Daoy (cell line): Measurements from ENCODE around the gene SCUBE3. TPM values are rescaled to one million over a fixed set of nuclear protein-coding genes. Genes with fewer than 3 reads are reported as not detected.

ENCODE experiments used
- DNase-seq: peaks from one replicate; pipeline ENCODE4 v3.0.0-alpha.2; 2015; ENCODE audit warnings: low read depth
- total RNA-seq: library from RNA; depleted of rRNA; stranded (reverse); fragments of >200 nt; shearing (Covaris generic); gene quantifications from 2 replicates; pipeline ENCODE4 v1.2.3, GENCODE V29; 2014

The SCUBE3 gene
- total RNA-seq, 1 experiment from 2014 or later, result 2.0 TPM

DNA sequence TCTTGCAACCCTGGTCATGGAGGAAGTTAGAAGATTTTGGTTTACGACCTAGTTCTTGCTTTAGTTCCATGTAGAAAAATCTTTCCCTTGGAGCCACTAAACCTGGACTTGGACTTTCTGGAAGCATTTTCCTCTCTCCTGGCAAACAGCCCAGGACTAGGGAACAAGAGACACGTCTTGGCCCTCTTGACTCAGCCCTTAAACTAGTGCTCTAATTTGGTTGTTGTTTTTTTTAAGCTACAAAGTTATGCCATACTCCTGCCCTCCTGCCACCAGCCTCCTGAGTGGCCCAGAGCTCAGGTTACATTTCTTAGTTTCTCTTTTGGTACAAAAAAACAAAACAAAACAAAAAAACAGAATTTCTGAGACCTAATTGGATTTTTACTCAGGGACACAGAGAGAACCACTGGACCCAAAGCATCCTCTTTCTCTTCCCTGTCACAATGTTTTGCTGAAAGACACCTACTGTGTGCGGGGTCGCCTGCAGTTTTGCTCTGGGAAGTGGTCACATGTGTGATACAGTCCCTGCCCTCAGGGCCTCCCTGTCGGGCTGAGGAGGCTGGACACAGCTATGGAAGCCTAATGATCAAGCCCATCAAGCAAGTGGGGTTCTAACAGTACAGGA lies 32.3 kb upstream of the SCUBE3 start:
- peak; percentile 79 for DNase-seq

DNA sequence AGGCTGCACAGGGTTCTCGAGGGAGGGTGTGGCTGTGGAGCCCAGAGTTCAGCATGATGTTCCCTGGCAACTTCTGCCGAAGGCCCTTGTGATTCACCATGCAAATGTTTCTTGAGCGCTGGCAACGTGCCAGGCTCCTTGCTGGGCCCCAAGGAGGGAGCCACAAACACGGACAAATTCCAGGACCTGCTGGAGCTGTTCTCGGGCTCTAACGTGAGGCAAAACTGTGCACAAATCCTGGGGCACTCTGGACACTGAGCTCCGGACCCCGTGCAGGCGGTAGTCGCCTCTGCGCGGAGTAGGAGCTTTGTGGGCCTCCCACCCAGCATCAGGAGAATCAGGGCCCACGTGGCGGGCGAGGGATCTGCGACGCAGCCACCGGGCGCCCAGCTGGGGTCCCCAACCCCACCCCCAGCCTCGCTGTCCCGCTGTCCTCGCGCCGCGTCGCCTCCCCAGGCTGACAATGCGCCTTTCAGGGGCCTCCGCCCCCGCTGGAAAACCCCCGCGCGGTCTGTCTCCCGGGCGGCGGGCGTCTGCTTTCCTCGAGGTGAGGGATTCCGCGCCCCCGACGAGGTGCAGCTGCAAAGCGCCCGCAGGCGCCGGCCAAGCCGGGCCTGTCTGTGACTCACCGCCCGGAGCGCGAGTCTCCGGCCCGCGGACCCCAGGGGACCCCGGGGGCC lies 31.7 kb upstream of the SCUBE3 start:
- peak; percentile 94 for DNase-seq

DNA sequence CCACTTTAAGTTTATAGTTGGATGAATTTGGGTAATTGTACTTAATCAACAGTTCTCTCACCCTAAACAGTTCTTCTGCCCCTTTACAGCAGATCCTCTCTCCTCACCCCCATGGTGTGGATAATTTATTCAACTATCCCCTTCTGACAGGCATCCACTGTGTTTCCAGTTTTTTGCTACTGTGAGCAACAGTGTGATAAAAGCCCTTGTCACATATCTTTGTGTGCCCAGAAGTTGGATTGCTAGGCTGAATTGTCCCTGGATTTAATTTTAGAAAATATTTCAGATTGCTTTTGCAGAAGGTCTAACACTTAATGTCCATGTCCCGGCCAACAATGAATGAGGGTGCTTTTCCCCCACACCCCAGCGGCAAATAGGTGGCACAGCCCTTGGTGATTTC lies 30.5 kb upstream of the SCUBE3 start:
- DNase-seq, result no peak

DNA sequence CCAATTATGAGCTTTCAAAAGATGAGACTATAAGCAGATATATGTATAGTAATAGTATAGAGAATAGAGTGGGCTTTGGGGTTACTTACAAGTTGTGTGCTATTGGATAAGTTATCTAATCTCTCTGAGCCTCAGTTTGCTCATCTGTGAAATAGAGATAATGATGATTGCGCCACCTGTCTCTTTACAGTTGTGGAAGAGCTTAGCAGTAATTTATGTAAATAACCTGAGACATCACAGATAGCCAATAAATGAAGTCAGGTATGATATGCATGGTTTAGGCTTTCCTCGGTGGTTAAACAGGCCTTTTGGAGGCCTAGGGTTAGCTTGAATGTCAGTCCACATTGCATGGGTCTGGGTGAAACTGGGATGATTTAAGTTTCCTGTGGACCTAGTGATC lies 29.8 kb upstream of the SCUBE3 start:
- DNase-seq, result no peak

DNA sequence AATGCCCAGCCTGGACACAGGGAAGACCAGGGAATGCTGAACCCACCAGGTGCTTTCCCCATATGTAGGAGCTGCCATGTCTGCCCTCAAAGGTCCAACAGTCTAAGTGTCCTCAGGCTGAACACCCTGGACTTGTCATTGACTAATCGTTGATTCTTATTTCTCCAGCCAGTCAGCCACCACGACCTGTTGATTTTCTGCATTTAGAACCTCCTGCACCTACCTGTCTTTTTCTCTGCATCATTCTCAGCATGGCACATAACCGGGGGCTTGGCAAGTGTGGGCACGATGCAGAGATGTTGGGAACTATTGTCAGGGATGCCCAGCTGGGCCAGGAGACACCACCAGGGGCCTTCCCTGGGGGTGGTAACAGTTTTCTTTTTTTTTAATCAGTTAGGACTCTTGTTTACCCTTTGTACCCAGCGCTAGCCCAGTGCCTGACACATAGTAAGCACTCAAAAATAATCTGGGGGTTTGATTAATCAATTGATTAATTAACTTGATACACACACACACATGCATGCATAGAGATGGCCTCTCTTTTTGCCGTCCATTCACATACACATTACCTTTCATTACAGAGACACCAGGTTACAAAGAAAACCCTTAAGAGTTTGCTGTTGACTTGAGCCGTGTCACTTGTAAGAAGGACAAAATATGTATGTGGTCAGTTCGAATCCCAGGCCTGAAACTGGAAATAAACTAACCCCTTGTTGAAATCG lies 29.0 kb upstream of the SCUBE3 start:
- no peak for DNase-seq

DNA sequence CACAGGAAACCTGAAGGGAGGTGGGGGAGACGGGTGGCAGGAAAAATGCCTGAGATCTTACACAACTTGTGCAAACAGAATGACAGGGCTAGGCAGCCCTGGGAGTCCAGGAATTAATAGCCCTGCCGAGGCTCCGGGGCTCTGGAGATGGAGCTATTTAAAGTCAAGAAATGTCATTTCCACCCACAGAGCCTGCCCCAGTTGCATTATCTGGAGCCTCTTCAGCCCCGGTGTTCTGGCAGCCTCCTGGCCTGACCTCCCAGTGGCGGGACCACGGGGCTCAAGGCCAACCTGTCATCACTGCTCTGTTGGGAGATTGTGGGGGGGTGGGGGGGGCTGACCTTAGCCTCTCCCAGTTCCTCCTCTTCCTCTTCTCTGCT lies 28.5 kb upstream of the SCUBE3 start:
- DNase-seq, result peak; percentile 84

DNA sequence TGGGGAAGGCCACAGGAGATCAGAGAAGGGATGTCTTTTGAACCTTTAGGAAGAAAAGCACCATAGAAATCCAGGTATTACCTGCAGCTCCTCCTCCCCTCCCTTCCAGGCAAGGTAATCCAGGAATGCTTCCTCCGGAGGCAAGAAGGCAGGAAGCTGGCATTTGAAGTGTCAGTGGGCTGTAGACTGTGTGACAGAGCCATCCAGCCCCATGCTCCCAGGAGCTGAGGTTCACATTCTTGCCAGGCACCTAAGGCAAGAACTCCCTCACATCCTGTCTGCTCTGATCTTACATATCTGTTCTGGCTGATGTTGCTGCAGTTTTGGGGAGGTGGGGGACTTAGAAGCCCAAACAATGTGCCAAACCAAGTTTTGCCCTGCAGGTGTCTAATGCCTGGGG lies 27.8 kb upstream of the SCUBE3 start:
- no peak for DNase-seq

DNA sequence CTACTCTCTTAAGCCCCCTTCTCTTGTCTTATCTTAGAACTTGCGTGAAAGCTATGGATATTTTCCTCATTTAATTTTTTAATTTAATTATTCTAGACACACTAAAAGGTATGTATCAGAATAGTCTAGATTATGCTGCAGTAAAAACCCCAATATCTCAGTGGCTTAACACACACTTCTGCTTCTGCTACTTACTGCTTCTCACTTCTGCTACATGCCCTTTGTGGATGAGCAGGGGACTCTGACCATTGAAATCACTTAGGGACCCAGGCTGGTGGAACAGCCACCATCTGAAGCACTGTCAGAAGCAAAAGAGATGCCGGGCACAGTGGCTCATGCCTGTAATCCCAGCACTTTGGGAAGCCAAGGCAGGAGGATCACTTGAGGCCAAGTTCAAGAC lies 27.2 kb upstream of the SCUBE3 start:
- DNase-seq, result no peak

DNA sequence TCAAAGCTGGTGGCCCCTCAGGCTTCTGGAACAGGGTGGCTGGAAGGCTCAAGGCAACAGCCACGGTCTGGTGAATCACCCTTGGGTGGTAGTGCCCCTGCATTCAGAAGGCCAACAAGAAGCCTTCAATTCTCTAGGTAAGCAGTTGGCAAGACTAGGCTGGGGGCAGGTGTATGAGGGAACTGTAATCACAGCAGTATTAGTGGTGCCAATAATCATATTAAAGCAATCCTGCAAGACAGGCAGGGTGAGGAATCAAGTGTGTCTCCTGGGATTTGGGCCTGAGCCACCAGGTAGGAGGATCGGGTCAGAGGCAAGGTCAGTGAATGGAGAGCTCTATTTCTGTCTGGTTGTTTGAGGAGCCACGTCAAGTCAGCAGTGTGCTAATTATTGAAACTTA lies 24.9 kb upstream of the SCUBE3 start:
- DNase-seq, result no peak

DNA sequence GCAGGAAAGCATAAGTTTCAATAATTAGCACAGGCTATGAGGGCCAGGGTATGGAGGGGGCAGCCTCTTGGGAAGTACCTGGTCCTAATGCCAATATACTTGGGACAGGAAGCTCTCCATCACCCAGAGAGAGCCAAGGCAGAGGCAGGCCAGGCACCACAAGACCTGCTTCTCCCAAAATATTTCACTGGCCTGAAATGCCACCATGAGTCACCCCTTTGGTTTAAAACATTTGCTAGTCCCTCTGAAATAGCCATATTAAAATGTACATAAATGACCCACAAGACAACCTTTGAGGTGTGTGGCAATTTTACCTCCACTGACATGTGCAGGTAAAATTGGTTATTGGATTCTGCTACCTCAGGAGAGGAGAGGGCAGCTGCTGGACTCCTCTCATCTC lies 23.4 kb upstream of the SCUBE3 start:
- no peak for DNase-seq

DNA sequence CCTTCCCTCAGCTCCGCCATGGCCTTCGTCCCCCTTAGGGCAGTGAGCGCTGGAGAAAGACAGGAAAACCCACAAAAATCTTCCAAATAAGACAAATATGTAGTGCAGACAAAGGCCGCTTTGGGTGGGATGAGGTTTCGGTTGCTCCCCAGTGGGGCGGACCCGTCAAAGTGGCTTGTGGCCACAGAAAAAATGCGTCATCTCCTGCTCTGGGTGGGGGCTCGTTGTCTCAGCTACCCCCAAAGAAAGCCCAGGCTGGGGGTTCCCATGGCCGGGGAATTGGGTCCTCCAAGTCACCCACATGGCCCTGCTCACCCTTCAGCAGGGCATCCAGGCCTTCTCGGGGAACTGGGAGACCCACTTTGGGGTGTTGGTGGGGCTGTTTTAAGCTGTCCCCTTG lies 21.9 kb upstream of the SCUBE3 start:
- no peak for DNase-seq

DNA sequence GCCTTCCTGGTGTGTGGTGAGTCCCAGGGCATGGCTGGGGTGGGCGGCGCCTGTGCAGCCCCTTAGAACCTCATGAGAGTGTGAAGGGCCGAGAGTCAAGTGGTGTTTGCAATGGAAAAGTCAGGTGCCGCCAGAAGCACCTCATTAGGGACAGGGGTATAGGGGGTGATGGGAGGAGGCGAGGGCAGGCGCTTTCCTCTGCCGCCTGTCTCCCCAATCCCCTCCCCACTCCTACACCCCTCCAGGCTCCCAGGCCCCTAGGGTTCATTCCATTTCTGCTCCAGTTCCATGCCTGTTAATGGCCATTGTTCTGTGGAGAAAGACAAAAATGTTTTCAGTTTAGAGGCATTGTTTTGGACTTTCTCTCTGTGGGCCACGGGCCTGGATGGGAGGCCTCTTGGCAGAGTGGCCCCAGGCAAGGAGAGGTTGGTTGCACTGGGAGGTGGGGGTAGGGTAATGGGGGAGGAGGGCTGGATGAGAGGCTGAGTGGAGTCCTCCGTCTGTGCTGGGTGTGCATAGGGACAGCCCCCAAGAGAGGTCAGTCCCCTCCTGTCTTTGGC lies 21.4 kb upstream of the SCUBE3 start:
- no peak for DNase-seq

DNA sequence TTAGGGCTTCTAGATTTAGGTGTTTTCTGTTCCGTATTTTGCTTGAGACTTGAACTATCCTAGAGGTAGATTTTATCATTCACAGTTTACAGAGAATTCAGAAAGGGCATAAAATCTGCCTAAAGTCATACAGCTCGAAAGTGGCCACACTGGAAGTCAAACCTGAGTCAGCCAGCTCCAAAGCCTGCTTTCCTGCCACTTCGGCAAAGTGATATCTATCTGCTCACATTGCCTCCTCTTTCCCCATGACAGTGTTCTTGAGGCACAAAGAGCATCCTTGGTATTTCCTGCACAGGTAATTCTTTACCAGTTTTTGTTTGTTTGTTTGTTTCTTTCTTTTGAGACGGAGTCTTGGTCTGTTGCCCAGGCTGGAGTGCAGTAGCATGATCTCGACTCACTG lies 19.4 kb upstream of the SCUBE3 start:
- no peak for DNase-seq

DNA sequence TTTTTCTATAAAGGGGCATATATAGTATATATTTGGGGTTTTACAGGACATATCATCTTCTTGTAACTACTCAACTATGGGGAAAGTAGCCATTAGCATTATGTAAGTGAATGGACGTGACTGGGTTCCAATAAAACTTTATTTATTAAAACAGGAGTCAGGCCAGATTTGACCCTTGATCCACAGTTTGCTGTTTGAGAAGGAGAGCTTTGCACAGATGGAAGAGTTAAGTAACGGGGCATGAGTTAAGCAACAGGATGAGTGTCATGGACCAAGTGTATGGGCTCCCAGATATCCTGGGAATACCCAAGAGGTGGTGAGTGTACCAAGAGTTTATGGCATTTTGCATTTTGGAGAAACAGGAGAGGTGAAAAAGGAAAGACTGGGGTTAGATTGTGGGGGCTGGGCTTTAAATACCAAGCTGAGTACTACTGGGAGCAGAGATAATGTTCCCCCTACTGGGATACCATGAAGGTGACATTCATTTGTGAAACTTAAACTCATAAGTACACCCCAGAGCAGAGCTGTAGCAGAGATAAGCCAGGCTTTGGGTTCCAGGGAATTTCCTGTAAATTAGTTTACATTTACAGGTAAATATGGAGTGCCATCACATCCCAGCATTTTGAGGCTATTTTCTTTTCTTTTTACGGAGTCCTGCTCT lies 18.5 kb upstream of the SCUBE3 start:
- DNase-seq, result no peak

DNA sequence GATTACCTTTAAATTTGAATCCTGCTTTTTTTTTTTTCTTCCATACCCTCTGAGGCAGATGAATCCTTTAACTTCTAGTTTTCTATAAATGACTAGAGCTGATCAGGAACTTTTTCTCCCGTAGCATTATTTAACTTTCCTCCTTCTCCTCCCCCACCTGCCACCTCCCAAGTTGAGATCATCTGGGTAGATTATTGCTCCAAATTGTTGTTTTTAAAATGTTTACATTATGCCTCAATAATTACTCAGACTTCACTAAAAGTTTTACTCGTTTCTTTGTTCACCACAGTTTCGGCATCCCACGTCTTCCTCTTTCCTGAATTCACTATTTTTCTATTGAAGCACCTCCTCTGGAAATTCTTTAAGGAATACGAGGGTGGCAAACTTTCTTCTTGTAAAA lies 16.6 kb upstream of the SCUBE3 start:
- no peak for DNase-seq

DNA sequence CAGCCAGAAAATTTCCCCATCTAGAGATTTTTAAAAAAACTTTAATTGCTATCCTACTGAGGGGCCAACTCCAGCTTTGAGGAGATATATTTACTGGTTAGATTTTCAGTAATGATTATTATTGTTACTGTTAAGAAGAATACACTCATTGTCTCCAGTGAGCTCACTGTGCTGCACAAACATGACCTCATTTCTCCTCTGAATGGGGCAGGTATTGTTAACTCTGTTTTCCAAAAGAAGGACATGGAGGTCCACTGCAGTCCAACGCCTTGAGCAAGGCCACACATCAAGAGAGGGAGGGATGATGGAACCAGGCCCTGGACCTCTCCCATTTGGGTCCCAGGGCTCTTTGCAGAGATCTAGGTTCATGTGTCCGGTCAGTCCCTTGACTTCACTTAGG lies 13.9 kb upstream of the SCUBE3 start:
- DNase-seq, result no peak

DNA sequence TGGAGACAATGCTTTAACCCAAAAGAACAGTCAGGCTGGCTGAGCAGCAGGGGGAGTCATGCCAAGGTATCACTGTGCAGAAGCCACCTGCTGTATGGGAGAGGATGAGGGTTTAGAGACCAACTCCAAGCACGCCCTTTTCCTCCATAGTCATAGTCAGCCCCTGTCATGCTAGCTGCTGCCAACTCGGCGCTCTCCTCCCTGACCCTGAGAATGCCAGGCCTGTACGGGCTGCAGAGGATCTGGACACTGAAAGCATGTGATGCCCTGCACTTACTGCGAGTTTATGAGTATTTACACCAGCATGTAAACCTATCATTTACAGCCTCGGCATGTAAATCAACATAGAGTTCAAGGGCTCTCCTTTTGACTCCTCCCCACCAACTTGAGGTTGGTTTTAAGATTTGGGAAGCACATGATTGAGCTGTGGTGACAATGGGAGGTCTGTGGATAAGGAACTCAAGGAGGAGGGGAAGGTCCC lies 11.7 kb upstream of the SCUBE3 start:
- DNase-seq, result no peak

DNA sequence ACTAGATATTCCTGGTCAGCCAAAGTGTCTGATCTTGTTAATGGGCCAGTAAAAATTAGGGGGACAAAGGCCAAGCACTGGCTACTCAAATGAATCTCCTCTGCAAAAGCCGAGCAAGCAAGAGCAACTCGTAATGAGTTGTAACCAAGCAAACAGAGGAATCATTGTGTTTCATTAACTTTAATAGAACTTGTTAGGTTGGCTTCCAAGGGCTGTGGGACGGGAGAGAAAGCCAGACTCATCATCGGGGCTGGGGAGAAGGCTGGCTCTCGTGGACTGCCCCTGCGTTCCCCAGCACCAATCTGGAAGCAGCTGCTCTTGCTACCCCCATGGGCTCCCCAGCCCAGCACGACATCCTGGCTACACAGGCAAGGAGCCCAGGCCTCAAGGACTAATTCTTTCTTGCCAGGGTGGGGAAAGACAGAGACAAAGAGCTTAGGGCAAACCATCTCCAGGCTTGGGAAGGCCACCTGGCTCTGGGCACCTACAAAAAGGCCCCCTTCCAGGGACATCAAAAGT lies 10.5 kb upstream of the SCUBE3 start:
- no peak for DNase-seq

DNA sequence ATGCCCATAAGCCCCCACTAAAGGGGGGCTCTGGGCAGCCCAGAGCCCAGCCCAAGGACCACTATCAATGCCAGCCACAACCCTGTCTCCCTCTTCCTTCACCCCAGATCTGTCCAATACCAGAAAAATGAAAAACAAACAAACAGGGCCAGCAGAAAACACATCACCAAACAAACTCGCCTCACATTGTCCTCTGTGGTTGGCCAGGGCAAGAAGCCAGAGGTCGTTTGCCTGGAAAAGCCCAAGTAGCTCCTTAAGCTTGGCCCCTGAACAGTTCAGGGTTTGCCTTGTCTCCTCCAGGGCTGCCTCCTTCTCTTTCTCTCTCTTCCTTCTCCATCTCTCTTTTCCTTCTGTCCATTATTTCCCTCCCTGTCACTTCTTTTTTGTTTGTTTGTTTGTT lies 10.1 kb upstream of the SCUBE3 start:
- DNase-seq, result no peak

DNA sequence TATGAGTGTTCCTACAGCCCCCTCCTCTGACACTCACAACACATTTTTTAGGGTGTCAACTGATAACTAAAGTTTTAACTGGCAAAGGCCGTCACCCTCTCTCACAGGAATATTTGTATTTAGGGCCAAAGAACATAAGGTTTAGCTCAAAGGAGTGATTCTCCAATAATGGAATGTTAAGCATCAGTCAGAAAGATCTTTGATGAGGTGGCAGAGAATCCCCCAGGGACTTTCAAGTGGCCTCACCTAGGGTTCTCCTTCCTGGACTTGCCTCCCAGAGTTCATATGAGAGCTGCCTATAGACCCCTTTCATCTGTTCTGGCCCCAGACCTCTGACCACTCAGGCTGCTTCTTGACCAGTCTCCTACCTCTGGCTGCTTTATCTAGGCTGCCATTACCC lies 7.4 kb upstream of the SCUBE3 start:
- DNase-seq, result no peak

DNA sequence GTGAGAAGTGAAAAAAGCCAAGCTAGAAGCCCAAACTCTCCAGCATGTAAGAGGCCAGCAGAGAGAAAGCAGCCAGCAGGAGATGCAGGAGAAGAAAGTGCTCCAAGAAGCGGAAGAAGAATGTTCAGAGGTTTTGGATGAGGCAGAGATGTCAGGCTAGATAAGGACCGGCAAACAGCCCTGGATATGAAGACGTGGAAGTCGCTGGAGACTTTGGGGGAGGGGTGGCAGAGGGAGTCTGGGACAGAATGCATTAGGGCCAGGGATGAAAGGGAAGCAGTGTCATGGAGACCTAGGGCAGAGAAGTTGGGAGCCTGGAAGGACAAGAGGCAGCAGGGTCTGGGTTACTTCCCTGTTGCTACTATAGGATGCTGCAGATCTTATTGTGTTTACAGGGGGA lies 5.3 kb upstream of the SCUBE3 start:
- DNase-seq, result no peak

DNA sequence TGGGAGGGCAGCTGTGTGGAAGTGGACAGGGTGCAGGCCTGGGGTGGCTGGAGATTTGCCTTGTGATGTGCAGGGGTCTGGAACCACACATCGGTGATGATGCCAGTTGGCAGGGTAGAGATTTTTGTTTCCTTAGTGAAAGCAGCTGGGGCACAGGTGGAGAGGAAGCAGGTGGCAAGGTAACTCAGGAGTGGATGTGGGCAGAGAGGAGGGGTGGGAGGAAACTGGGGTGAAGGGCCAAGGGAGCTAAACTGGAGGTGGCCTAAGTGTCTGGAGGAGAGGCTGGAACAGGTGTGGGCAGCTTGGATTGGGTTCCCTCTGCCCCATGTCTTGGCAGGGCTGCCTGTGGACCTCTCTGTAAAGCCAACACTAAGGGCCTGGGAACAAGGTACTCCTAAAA lies 4.7 kb upstream of the SCUBE3 start:
- no peak for DNase-seq
